NT2/D1 (cell line): ENCODE results near the gene SERTM1.

Source experiments
- SUZ12 ChIP-seq: IDR thresholded peaks from 2 replicates; pipeline ENCODE4 v1.6.1; 2011; ENCODE audit not compliant: insufficient read length, insufficient read depth; ENCODE audit errors: extremely low read depth
- YY1 ChIP-seq: IDR thresholded peaks from 2 replicates; pipeline ENCODE4 v1.6.1; 2011; ENCODE audit not compliant: insufficient read length, insufficient read depth
- ZNF274 ChIP-seq: IDR thresholded peaks from 2 replicates; pipeline ENCODE4 v1.6.1; 2011; ENCODE audit warnings: mild to moderate bottlenecking, low read depth, low read length

DNA sequence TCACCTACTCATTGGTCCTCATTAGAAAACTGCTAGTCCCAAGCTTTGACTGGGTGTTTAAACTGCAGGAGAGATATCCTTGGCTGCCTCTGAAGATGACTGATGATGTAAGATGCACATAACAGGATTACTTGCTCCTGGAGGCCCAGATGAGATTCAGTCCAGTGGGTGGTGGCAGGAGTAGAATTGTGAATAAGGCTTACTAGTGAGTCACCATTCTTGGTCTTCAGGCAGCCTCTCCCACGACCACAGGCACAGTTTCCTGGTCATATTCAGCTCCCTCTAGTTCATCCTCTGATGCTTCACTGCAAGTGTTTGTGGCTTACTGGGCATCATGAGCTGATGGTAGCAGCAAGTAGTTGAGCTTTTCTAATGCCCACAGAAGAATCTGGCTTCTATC is 12.1 kb downstream of the SERTM1 start:
- no peak for TF ChIP-seq YY1
- TF ChIP-seq ZNF274 = no peak
- TF ChIP-seq SUZ12 = no peak
